Duodenal mucosa (tissue), 2 donors: ENCODE measurements around the gene ZNG1F.
"Not testable (repeated sequence)": the region's sequence is repeated elsewhere in the genome, so short reads cannot be mapped to it uniquely, and the experiment has no call there.

ENCODE experiments used
- H3K27ac ChIP-seq: one replicate; pipeline ENCODE4 v1.7.0; 2013; ENCODE audit warnings: low read depth, low read length
- H3K27me3 ChIP-seq, 2 donors: one replicate each; pipeline ENCODE4 v1.7.0; 2013; ENCODE audit warnings: low read length in 2 of 2, control low read depth in 1 of 2; ENCODE audit not compliant: insufficient read depth in 2 of 2, control insufficient read depth in 1 of 2
- H3K36me3 ChIP-seq, 2 donors: one replicate each; pipeline ENCODE4 v1.7.0; 2013; ENCODE audit warnings: low read length in 2 of 2, control low read depth in 1 of 2; ENCODE audit not compliant: insufficient read depth in 2 of 2, control insufficient read depth in 1 of 2
- H3K4me1 ChIP-seq, 2 donors: one replicate each; pipeline ENCODE4 v1.7.0; 2013; ENCODE audit warnings: low read length in 2 of 2, control low read depth in 1 of 2; ENCODE audit not compliant: insufficient read depth in 2 of 2, control insufficient read depth in 1 of 2
- H3K4me3 ChIP-seq, 2 donors: one replicate each; pipeline ENCODE4 v1.7.0; 2013; ENCODE audit warnings: low read length in 2 of 2, low read depth in 1 of 2
- H3K9ac ChIP-seq, 2 donors: one replicate each; pipeline ENCODE4 v1.7.0; 2013; ENCODE audit warnings: low read length in 2 of 2, low read depth in 1 of 2
- H3K9me3 ChIP-seq, 2 donors: one replicate each; pipeline ENCODE4 v1.7.0; 2013; ENCODE audit warnings: low read length in 2 of 2, control low read depth in 1 of 2; ENCODE audit not compliant: control insufficient read depth in 1 of 2

Gene ZNG1F

DNA sequence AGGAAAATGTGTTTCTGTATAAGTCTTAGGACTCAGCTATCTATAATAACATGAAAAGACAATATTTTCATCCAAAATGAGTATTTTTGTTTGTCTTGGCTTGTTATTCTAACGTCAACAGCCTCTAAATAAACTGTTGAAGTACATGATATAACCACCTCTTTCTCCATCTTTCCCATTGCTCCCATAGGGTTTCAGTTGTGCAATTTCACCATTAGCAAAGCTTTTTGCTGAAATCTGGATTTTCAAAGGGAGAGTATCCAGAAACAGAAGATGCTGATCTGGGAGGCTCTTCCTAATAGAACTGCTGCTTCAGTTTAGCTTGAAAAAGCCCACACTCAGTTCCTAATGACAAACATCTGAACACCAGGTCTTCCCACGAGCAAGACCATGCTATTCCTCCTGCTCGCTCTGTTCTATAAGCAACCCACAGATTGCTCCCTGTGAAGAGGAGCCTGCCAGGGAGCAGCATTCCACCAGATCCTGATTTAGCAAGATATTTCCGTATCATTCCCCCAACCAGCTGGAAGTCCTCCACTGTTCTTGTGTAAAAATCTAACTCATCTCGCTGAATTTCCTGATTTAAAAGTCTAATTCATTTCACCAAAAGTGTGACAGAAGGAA is 101.8 kb downstream of the ZNG1F start:
- not testable (repeated sequence) for H3K9ac ChIP-seq, H3K4me3 ChIP-seq, H3K36me3 ChIP-seq, H3K4me1 ChIP-seq, H3K27ac ChIP-seq, H3K27me3 ChIP-seq, H3K9me3 ChIP-seq

DNA sequence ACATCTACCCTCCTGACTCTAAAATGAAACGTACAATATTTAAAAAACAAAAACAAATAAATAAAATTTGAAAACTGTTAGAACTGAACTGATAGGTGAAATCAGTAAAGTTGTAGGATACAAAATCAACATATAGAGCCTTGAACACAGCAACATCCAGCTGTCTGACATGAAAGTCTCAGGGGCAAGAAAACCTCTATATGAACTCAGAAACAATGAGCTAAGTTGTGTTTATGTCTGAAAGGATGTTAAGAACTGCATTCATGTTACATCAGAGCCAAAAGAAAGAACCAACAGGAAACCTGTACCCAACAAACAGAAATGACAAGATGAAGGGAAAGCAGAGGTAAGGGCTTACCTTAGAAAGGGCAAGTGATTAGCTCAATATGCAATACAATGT is 102.4 kb downstream of the ZNG1F start:
- not testable (repeated sequence) for H3K9ac ChIP-seq, H3K27ac ChIP-seq, H3K27me3 ChIP-seq

DNA sequence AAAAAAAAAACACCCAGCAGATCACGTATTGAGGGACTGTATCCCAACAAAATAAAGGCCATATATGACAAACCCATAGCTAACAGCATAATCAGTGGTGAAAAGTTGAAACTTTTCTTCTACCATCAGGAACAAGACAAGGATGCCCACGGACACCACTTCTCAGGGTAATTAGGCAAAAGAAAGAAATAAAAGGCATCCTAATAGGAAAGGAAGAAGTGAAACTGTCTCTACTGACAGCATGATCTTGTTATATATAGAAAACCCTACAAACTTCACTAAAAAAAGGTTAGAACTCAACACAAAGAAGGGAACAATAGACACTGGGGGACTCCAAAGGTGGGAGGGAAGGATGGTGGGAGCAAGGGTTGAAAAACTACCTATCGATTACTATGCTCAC is 102.9 kb downstream of the ZNG1F start:
- not testable (repeated sequence) for H3K4me3 ChIP-seq, H3K27me3 ChIP-seq, H3K4me1 ChIP-seq, H3K36me3 ChIP-seq, H3K9me3 ChIP-seq, H3K9ac ChIP-seq, H3K27ac ChIP-seq

More for the DNA sequence above, 102.4 kb downstream of the ZNG1F start:
- H3K4me3 ChIP-seq, H3K9me3 ChIP-seq, H3K36me3 ChIP-seq, H3K4me1 ChIP-seq: not testable (repeated sequence)

GRCh38 chr9:41082358-41082757 is 106.8 kb downstream of the ZNG1F start:
- H3K4me3 ChIP-seq, H3K9me3 ChIP-seq, H3K4me1 ChIP-seq, H3K27me3 ChIP-seq, H3K27ac ChIP-seq, H3K9ac ChIP-seq, H3K36me3 ChIP-seq: not testable (repeated sequence)
